Testis (tissue), 3 donors: ENCODE results near the gene RHOT1. TPM values are rescaled to one million over a fixed set of nuclear protein-coding genes. Genes with fewer than 3 reads are reported as not detected.
"Not testable (repeated sequence)": the region's sequence is repeated elsewhere in the genome, so short reads cannot be mapped to it uniquely, and the experiment has no call there.

Source experiments
- DNase-seq: peaks from one replicate; pipeline ENCODE4 v3.0.0-alpha.2; 2019
- H3K27ac ChIP-seq, 2 donors: fragments of 200-600 bp; sonication (generic); one replicate each; pipeline ENCODE4 v1.5.1; 2019
- H3K27me3 ChIP-seq: fragments of 200-600 bp; sonication (generic); one replicate; pipeline ENCODE4 v1.5.1; 2019
- H3K36me3 ChIP-seq: fragments of 200-600 bp; sonication (generic); one replicate; pipeline ENCODE4 v1.5.1; 2017; ENCODE audit warnings: low read depth; ENCODE audit errors: missing control alignments
- H3K4me1 ChIP-seq: fragments of 200-600 bp; sonication (generic); one replicate; pipeline ENCODE4 v1.5.1; 2019
- H3K4me3 ChIP-seq, 2 donors: fragments of 200-600 bp; sonication (generic); one replicate each; pipeline ENCODE4 v1.5.1; 2017 to 2019
- H3K9me3 ChIP-seq: fragments of 200-600 bp; sonication (generic); one replicate; pipeline ENCODE4 v1.5.1; 2017
- POLR2A ChIP-seq: fragments of 450-650 bp; IDR thresholded peaks from one replicate; pipeline ENCODE4 v1.6.1; 2017; ENCODE audit warnings: antibody characterized with exemption, mild to moderate bottlenecking, moderate library complexity
- WGBS, 2 donors: methylation state at CpG; one replicate each; pipeline ENCODE4 v1.1.5; 2018; 5-methylcytosine and 5-hydroxymethylcytosine counted together
- intact Hi-C: fragments of 100-400 bp; cut with DNase I; formaldehyde crosslinking; loops from one replicate; pipeline ENCODE4 v1.15.1; 2023; ENCODE audit warnings: low total_unique reads
- polyA plus RNA-seq: library from polyadenylated mRNA; stranded (reverse); fragments of 350-450 nt; fragmentation: Illumina TruSeq; extraction: RNeasy Lipid Tissue Mini Kit (QIAGEN cat#74804); gene quantifications from one replicate; pipeline ENCODE4 v1.2.3, GENCODE V29; 2014; ENCODE audit warnings: low read depth, low replicate concordance; ENCODE audit not compliant: insufficient read depth
- total RNA-seq, 2 donors: library from RNA; depleted of rRNA; stranded (reverse); fragments of >200 nt; gene quantifications; one replicate each; pipeline ENCODE4 v1.2.3, GENCODE V29; 2016
- TF ChIP-seq, protein P1 (sequence below), 3 experiments: fragments of 450-650 bp in 2 of 3; fragments of 200-600 bp in 1 of 3; sonication (generic) in 1 of 3; IDR thresholded peaks; one replicate each; pipeline ENCODE4 v1.5.1; 2016 to 2019; ENCODE audit warnings: antibody characterized with exemption in 3 of 3, mild to moderate bottlenecking in 2 of 3, moderate library complexity in 1 of 3

RHOT1 gene
- total and polyA plus RNA-seq, 3 donors from 2014 or later, result 42.6 to 60.6 (median 51.3) TPM

- H3K27ac ChIP-seq, result no peak overlapping the region
- WGBS, 2 donors, result 54 to 58% methylated on average over 8 of the region's 8 CpGs
- no peaks in the 10 kb centered on the region for H3K36me3 ChIP-seq
- no peaks in the 10 kb centered on the region for H3K4me1 ChIP-seq
- no peak overlapping the region for H3K4me3 ChIP-seq
- intact Hi-C loops, result no loop called here
- TF ChIP-seq, protein P1, sequence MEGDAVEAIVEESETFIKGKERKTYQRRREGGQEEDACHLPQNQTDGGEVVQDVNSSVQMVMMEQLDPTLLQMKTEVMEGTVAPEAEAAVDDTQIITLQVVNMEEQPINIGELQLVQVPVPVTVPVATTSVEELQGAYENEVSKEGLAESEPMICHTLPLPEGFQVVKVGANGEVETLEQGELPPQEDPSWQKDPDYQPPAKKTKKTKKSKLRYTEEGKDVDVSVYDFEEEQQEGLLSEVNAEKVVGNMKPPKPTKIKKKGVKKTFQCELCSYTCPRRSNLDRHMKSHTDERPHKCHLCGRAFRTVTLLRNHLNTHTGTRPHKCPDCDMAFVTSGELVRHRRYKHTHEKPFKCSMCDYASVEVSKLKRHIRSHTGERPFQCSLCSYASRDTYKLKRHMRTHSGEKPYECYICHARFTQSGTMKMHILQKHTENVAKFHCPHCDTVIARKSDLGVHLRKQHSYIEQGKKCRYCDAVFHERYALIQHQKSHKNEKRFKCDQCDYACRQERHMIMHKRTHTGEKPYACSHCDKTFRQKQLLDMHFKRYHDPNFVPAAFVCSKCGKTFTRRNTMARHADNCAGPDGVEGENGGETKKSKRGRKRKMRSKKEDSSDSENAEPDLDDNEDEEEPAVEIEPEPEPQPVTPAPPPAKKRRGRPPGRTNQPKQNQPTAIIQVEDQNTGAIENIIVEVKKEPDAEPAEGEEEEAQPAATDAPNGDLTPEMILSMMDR (IDR thresholded peaks at IDR 0.05), result no peak
- TF ChIP-seq POLR2A, result no peak
- no peaks in the 10 kb centered on the region for H3K27me3 ChIP-seq
- DNase-seq, result no peak
- H3K9me3 ChIP-seq, result no peaks in the 10 kb centered on the region
Observed at GRCh38 chr17:32117399-32117798, 24.9 kb upstream of the RHOT1 start.

DNA sequence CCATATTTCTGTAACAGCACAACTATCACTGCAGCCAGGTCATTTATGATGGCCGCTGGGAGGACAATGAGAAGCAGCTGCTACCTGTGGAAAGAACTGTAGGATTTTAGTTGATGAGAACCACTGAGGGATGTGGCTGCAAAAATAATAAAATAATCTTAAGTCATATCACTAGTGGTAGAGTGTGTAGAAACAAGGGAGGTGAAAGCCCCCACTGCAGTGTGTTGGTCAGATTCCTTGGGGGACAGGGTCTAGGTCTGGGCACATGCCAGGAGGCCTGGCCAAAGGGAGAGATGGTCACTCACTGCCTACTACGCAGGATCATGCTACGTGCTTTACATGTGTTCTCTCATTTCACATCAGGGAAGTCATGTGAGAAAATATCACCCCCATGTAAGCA, 24.2 kb upstream of the RHOT1 start:
- H3K4me1 ChIP-seq, DNase-seq, intact Hi-C loops, H3K9me3 ChIP-seq, H3K36me3 ChIP-seq, H3K4me3 ChIP-seq, H3K27ac ChIP-seq, H3K27me3 ChIP-seq: not testable (repeated sequence)
- WGBS, 2 donors, result 89 to 91% methylated on average over 3 of the region's 3 CpGs

GRCh38 chr17:32118835-32119234, 23.5 kb upstream of the RHOT1 start:
- Histone ChIP-seq H3K4me1 (no peaks in the 10 kb centered on the region), H3K27me3 (no peaks in the 10 kb centered on the region), H3K36me3 (no peaks in the 10 kb centered on the region), H3K9me3 (no peaks in the 10 kb centered on the region), H3K27ac (no peak overlapping the region), H3K4me3 (no peak overlapping the region)
- intact Hi-C loops, result no loop called here
- 90 to 92% methylated on average over 4 of the region's 4 CpGs for WGBS, 2 donors
- no peak for TF ChIP-seq POLR2A
- TF ChIP-seq, protein P1 (IDR thresholded peaks at IDR 0.05), result no peak
- no peak for DNase-seq

- no peak for TF ChIP-seq POLR2A
- TF ChIP-seq, protein P1 (IDR thresholded peaks at IDR 0.05), result no peak
- Histone ChIP-seq H3K27me3 (no peaks in the 10 kb centered on the region), H3K27ac (no peak overlapping the region), H3K4me3 (no peak overlapping the region), H3K9me3 (no peaks in the 10 kb centered on the region), H3K36me3 (no peaks in the 10 kb centered on the region), H3K4me1 (no peaks in the 10 kb centered on the region)
- intact Hi-C loops, result no loop called here
- DNase-seq, result no peak
- 55 to 77% methylated on average over 3 to 4 of the region's 4 CpGs for WGBS, 2 donors
Observed at GRCh38 chr17:32120141-32120540, 22.2 kb upstream of the RHOT1 start.

DNA sequence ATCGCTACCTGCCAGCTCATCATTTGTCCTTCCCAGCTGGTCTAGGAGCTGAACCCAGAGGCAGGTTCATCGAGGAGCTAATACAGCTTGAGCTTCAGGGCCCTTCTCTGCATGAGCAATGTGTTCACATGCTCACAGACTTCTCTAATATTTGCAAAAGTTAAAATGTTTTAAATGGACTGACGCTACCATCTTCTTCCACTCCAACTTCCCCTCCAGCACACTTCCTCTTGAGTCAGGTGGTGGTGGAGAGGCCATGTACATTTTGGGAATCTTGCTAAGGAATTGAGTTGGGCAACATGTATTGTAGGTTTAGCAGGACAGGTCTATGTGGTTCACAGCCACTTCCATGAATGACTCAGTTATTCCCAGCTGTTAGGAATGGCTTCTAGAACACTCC, 21.6 kb upstream of the RHOT1 start:
- no peak for TF ChIP-seq POLR2A
- TF ChIP-seq, protein P1 (IDR thresholded peaks at IDR 0.05), result no peak
- intact Hi-C loops, result no loop called here
- H3K36me3 ChIP-seq, result no peaks in the 10 kb centered on the region
- whole genome bisulfite sequencing, 2 donors, result 89 to 97% methylated on average over 3 of the region's 3 CpGs
- no peak for DNase-seq
- no peak overlapping the region for H3K27ac ChIP-seq
- H3K4me1 ChIP-seq, result no peaks in the 10 kb centered on the region
- H3K27me3 ChIP-seq, result no peaks in the 10 kb centered on the region
- H3K4me3 ChIP-seq, result no peak overlapping the region
- no peaks in the 10 kb centered on the region for H3K9me3 ChIP-seq
